NCI-H446 treated with DMSO at 0.1 percent for 48 hours (cell line): ENCODE data around the gene F13A1.

Experiments
- DNase-seq: peaks from one replicate; lab custom pipeline; 2025; lab: John Stamatoyannopoulos, UW

Gene F13A1

DNA sequence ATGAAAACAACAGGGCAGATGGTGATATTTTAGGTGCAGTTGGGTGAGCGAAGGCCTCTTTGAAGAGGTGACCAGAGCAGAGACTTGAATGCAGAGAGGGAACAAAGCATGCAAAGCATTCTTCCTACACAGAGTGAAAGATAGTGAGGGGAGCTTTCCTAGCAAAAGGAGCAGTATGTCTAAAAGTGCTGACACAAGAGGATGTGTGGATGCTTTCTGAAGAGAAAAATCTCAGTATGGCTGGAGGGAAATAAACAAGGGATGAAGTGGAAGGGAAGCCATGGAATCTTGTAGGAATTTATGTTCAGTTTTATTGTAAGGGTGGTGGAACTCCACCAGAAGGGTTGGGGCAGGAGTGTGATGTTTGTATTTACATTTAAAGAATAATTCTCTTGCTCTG is 128.6 kb downstream of the F13A1 start:
- no peak for DNase-seq

GRCh38 chr6:6191476-6191875 is 129.0 kb downstream of the F13A1 start:
- no peak for DNase-seq

- no peak for DNase-seq
Observed at GRCh38 chr6:6180684-6181083, 139.8 kb downstream of the F13A1 start.

DNA sequence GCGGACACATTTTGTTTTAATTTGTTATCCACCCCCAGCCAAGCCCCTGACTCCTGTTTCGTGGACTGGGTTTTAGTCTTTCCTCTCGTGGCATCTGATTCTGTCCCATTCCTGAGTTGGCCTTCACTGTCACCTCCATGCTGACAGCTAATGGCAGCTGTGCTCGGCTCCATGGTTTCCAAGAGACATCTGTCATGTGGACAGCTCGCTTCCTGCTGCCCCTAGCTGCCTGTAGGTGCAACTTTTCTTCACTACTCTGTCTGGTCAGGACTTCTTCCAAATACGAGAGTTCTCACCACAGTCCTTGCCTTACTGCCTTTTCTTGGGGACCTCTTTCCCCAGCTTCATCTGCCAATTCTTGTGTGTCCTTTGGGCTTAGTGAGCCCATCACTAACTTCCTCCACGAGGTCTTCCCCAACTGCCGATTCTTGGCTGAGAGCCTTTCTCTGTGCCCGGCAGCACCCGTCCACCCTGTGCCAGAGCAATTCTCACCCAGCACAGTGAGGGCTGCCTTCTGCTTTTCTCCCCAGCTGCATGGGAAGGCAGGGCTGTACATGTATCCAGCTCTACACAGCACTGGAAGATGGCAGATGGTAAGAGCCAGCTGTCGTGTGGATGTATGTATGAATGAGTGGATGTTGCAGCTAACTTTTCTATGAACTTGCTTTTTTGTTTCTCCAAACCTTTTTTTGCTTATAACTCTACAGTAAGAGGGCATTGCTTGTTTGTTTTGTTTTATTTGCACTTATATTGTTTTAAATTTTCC is 140.4 kb downstream of the F13A1 start:
- no peak for DNase-seq

DNA sequence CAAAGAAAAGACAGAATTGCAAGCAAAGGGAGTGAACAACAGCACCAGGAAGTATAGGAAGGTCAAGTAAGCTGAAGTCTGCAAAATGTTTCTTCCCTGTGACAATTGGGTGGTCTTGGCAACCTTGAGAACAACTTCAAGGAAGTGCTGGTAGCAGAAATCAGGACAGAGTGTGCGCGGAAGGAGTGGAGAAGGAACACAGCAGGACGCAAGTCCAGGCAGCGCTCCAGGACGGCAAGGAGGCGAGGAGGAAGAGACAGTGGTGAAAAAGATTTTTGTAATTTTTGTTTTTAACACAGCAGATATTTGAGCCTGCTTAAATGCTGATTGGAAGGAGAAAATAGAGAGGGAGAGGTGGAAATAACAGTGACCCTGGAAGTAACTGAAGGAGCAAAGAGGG is 141.7 kb downstream of the F13A1 start:
- DNase-seq, result no peak

GRCh38 chr6:6177754-6178153 is 142.7 kb downstream of the F13A1 start:
- DNase-seq, result no peak

GRCh38 chr6:6176586-6177228 is 143.8 kb downstream of the F13A1 start:
- DNase-seq, result no peak

- DNase-seq, result no peak
Observed at GRCh38 chr6:6176127-6176526, 144.3 kb downstream of the F13A1 start.

DNA sequence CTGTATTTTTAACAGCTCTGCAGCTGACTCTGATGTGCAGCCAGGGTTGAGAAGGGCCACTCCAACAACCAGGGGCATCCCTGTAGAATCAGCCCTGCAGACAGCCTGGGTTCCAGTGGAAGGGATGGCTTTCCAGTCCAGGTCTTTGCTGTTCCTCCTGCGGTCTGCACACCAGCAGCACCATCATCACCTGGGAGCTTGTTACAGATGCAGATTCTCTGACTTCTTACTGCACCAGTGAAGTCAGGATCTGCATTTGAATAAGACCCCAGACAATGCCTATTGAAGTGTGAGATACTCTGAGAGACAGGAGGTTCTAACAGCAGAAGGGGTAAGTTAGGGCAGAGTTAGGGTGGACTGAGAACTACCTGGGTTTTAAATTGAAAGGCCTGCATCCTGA is 151.3 kb downstream of the F13A1 start:
- no peak for DNase-seq

DNA sequence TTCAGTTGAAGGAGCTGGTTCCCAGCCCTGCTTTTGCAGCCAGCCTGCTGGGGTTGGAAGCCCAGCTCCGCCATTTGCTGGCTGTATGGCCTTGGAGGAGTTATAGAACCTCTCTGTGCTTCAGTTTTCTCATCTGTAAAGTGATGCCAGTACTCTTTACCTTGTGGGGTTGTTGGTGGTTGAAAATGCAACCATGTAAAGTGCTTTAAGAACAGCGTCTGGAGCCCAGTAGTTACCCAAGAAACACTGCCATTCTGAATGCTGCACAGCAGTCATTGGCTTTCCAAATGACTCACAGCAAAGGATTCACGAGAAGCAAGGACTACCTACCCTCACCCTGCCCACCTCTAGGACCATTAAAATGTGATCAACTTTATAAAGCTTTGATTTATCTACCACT is 154.4 kb downstream of the F13A1 start:
- no peak for DNase-seq

DNA sequence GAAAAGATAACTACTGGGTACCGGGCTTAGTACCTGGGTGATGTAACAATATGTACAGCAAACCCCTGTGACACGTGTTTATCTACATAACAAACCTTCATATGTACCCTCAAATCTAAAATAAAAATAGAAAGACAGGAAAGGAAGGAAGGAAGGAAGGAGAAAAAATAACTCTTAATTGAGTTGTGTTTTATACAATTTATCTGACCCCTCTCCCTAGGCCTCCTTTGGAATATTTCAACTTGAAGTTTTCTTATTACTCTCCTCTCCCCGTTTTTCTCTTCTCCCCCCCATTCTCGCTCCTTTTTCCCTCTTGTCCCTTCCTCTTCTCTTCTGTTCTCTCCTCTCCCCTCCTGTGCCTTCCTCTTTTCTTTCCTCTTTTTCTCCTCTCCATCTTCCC is 156.1 kb downstream of the F13A1 start:
- no peak for DNase-seq

DNA sequence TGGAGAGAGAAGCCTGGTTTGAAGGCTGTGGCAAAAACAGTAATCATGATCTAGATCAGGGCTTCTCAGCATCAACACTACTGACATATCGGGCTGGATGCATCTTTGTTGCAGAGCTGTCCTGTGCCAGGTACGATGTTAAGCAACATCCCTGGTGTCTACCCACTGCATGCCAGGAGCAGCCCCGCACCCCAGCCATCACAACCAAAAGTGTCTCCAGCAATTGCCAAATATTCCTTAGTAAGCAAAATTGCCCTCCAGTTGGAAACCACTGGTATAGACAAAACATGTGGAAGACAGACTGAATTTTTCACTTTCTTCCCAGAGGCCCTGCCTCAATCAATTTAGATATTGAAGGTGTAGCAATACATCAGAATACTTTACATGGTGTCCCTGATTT is 166.1 kb downstream of the F13A1 start:
- no peak for DNase-seq

DNA sequence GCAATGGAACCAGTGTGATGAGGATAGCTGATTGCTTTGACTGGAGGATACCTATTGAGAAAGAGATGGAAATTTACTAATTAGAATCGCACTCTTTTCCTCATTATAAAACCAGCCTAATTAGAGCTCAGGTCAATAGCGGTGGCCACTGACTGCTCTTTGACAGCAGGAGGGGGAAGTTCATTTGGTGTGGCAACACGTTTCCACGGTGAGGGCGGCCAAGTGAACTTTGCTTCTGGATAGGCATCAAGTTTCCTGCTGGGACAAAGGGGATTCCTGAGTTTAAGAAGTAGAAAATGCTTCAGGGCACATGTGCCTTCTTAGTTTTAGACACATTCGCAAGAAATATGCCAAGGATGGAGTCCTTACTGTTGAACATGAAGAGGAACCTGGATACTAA is 168.4 kb downstream of the F13A1 start:
- no peak for DNase-seq

DNA sequence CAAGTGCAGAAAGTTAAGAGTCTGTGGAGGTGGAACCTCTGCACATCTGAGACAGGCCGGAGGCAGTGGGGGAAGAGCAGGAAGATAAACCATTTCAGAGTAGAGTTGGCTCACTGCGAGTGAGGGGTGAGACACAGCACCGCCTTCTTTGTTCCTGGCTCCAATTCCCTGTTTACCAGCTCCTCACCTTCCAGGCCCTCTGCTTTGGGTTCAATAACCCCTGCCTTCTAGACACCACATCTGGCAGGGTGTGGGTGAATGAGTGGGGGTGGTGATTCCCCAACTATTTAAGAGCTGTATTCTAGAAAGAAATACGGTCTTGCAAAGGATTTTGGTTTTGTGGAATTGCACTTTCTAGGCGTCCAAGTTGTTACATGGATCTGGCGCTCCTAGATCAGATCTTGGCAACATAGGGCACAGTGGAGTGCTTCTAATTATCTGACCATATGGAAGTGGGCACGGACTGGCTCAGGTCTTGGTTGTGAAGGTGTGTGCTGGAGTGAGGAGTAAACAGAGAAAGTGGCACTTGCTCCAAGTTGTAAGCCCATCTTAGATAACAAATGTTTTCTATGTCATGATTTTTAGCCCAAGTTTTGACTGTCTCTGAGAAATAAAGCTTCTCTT is 172.2 kb downstream of the F13A1 start:
- DNase-seq, result no peak

GRCh38 chr6:6131492-6132109 is 188.9 kb downstream of the F13A1 start:
- DNase-seq, result no peak

- DNase-seq, result no peak
Observed at GRCh38 chr6:6125495-6125894, 195.0 kb downstream of the F13A1 start.

GRCh38 chr6:6123803-6124202 is 196.7 kb downstream of the F13A1 start:
- no peak for DNase-seq

- DNase-seq, result no peak
Observed at GRCh38 chr6:6121943-6122342, 198.5 kb downstream of the F13A1 start.

DNA sequence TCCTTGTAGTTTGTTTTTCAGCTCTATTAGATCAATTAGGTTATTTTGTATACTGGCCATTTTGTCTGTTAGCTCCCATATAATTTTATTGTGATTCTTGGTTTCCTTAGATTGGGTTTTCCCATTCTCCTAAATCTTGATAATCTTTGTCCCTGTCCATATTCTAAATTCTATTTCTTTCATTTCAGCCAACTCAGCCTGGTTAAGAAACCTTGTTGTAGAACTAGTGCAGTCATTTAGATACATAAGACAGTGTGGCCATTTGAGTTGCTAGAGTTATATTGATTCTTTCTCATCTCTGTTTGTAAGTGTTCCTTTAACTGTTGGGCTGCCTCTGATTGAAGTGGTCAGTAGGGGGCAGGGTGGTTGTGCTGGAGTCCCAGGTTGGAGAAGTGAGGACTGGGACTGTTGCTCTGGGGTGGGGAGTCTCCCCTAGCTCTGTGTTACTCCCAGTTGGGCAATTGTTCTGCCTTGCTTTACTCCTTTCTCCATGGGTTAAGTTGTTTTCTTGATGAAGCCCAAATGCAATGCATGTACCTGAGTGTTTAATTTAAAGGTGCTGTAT is 214.9 kb downstream of the F13A1 start:
- no peak for DNase-seq
